IMR-90 (cell line): ENCODE data around the gene ARL13A.

Source experiments
- CEBPB ChIP-seq: IDR thresholded peaks from 2 replicates; pipeline ENCODE4 v1.6.1; 2012; ENCODE audit warnings: low read depth, low read length, improper control_type of control experiment
- CHD1 ChIP-seq: IDR thresholded peaks from 2 replicates; pipeline ENCODE4 v1.6.1; 2012; ENCODE audit warnings: low read depth, low read length, improper control_type of control experiment
- FOS ChIP-seq: fragments of 150-350 bp; IDR thresholded peaks from 2 replicates; pipeline ENCODE4 v1.6.1; 2016; ENCODE audit warnings: low read depth, low read length
- MAFK ChIP-seq: IDR thresholded peaks from 2 replicates; pipeline ENCODE4 v1.6.1; 2012; ENCODE audit warnings: low read depth, low read length, improper control_type of control experiment
- MXI1 ChIP-seq: IDR thresholded peaks from 2 replicates; pipeline ENCODE4 v1.6.1; 2012; ENCODE audit warnings: low read depth, mild to moderate bottlenecking, low read length, moderate library complexity, borderline replicate concordance
- POLR2A ChIP-seq: IDR thresholded peaks from 2 replicates; pipeline ENCODE4 v1.6.1; 2012; ENCODE audit warnings: mild to moderate bottlenecking, low read depth, low read length
- RAD21 ChIP-seq: IDR thresholded peaks from 2 replicates; pipeline ENCODE4 v1.6.1; 2012; ENCODE audit warnings: low read length, improper control_type of control experiment
- RFX5 ChIP-seq: IDR thresholded peaks from 2 replicates; pipeline ENCODE4 v1.8.0; 2012; ENCODE audit warnings: low read depth, mild to moderate bottlenecking, low read length, moderate library complexity
- SMC3 ChIP-seq: fragments of 150-350 bp; IDR thresholded peaks from 2 replicates; pipeline ENCODE4 v1.6.1; 2016; ENCODE audit warnings: low read depth, mild to moderate bottlenecking, antibody characterized with exemption, low read length, moderate library complexity
- TF ChIP-seq, protein P1 (sequence below): conservative IDR thresholded peaks from 2 replicates; pipeline ENCODE4 v1.5.1; 2012; ENCODE audit warnings: mild to moderate bottlenecking, low read depth, low read length, improper control_type of control experiment
- TF ChIP-seq, protein P2 (sequence below): fragments of 150-350 bp; IDR thresholded peaks from 2 replicates; pipeline ENCODE4 v1.6.1; 2017; ENCODE audit warnings: mild to moderate bottlenecking, antibody characterized with exemption, low read length, low read depth
- TF ChIP-seq, protein P3 (sequence below): fragments of 150-350 bp; IDR thresholded peaks from 2 replicates; pipeline ENCODE4 v1.6.1; 2016; ENCODE audit warnings: low read depth, mild to moderate bottlenecking, low read length, moderate library complexity, borderline replicate concordance

DNA sequence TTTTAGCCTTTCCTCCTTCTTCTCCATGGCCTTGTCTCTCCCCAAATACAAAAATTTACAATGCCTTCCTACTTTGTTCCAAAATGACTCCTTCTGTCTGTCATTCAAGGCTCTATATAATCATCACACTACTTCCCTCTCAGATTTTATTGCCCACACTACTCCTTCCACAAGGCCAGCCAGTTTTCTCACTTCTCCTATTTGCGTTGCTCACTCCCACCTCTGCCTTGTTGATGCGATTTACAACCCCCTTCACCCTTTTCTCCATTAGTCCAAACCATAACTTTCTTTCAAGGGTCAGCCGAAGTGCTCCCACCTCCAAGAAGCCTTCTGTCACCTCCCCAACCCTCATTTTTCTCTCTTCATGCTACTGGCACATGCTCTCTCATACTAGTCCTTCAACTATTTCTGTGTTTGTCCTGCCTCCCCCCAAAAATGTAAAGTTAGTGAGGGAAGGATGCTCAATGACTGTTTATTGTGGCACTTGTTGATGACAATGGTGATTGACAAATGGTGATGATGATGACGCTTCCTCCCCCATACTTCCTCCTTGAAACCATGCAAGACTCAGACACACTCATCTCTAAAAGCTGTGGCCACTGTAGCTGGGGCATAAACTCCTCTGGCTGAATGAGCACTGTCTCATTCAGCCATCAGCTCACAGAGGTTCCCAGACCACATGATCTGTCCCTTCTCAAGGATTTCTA is 38.1 kb upstream of the ARL13A start:
- TF ChIP-seq, protein P1, sequence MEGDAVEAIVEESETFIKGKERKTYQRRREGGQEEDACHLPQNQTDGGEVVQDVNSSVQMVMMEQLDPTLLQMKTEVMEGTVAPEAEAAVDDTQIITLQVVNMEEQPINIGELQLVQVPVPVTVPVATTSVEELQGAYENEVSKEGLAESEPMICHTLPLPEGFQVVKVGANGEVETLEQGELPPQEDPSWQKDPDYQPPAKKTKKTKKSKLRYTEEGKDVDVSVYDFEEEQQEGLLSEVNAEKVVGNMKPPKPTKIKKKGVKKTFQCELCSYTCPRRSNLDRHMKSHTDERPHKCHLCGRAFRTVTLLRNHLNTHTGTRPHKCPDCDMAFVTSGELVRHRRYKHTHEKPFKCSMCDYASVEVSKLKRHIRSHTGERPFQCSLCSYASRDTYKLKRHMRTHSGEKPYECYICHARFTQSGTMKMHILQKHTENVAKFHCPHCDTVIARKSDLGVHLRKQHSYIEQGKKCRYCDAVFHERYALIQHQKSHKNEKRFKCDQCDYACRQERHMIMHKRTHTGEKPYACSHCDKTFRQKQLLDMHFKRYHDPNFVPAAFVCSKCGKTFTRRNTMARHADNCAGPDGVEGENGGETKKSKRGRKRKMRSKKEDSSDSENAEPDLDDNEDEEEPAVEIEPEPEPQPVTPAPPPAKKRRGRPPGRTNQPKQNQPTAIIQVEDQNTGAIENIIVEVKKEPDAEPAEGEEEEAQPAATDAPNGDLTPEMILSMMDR = no peak
- TF ChIP-seq POLR2A (no peak), FOS (no peak), MXI1 (no peak), RFX5 (no peak), SMC3 (no peak), CHD1 (no peak), RAD21 (no peak), MAFK (no peak), CEBPB (no peak)
- TF ChIP-seq, protein P2, sequence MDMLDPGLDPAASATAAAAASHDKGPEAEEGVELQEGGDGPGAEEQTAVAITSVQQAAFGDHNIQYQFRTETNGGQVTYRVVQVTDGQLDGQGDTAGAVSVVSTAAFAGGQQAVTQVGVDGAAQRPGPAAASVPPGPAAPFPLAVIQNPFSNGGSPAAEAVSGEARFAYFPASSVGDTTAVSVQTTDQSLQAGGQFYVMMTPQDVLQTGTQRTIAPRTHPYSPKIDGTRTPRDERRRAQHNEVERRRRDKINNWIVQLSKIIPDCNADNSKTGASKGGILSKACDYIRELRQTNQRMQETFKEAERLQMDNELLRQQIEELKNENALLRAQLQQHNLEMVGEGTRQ = no peak
- TF ChIP-seq, protein P3, sequence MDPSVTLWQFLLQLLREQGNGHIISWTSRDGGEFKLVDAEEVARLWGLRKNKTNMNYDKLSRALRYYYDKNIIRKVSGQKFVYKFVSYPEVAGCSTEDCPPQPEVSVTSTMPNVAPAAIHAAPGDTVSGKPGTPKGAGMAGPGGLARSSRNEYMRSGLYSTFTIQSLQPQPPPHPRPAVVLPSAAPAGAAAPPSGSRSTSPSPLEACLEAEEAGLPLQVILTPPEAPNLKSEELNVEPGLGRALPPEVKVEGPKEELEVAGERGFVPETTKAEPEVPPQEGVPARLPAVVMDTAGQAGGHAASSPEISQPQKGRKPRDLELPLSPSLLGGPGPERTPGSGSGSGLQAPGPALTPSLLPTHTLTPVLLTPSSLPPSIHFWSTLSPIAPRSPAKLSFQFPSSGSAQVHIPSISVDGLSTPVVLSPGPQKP = no peak
